ENCODE data around the gene KIF14.
A peak's percentile ranks its signal among the peaks of the same experiment; 100 is the strongest.

Gene KIF14, protein sequence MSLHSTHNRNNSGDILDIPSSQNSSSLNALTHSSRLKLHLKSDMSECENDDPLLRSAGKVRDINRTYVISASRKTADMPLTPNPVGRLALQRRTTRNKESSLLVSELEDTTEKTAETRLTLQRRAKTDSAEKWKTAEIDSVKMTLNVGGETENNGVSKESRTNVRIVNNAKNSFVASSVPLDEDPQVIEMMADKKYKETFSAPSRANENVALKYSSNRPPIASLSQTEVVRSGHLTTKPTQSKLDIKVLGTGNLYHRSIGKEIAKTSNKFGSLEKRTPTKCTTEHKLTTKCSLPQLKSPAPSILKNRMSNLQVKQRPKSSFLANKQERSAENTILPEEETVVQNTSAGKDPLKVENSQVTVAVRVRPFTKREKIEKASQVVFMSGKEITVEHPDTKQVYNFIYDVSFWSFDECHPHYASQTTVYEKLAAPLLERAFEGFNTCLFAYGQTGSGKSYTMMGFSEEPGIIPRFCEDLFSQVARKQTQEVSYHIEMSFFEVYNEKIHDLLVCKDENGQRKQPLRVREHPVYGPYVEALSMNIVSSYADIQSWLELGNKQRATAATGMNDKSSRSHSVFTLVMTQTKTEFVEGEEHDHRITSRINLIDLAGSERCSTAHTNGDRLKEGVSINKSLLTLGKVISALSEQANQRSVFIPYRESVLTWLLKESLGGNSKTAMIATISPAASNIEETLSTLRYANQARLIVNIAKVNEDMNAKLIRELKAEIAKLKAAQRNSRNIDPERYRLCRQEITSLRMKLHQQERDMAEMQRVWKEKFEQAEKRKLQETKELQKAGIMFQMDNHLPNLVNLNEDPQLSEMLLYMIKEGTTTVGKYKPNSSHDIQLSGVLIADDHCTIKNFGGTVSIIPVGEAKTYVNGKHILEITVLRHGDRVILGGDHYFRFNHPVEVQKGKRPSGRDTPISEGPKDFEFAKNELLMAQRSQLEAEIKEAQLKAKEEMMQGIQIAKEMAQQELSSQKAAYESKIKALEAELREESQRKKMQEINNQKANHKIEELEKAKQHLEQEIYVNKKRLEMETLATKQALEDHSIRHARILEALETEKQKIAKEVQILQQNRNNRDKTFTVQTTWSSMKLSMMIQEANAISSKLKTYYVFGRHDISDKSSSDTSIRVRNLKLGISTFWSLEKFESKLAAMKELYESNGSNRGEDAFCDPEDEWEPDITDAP (N-terminal part only)

DNA sequence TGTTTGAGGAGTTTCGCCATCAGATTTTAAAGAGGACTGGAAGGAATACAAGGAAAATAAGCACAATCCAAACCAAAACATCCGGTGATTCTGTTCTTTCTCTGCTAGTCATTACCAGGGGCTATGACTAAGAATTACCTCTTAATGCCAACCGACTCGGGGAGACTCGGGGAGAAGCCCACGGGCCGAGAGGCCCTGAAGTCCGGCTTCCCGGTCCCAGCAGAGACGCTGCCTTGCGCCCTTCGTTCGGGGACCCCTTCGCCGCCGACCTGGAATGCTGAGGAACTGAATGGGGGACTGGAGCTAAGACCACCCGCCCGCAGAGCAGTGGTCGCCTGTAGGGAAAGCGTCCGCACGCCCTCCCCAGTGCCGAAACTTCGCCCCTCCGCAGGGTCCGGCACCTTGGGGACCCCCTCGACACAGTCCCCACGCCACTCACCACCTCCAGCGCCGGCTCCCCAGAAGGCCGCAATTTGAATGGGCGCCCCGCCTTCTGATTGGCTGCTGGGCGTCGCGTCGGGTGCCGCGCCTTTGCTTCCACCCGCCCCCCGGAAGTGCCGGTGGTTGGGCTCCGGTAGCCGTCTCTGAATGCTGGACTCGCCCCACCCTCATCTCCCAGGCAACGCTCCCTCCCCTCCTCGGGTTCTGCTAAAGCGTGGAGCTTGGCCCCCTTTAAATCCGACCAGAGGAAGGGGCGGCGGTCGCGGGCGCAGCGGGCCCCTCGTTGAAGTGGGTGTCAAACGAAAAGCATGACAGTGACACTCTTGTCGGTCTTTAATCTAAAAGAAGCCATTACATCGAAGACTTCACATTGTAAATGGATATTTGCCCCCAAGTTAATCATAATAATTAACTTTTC, at the start of gene KIF14:
TSS of gene KIF14 (minus strand) at position 479 of the 859 bp plus-strand sequence. CDS start 2,028 bp downstream, outside the sequence.
- peak; percentile 93 for DNase-seq

DNA sequence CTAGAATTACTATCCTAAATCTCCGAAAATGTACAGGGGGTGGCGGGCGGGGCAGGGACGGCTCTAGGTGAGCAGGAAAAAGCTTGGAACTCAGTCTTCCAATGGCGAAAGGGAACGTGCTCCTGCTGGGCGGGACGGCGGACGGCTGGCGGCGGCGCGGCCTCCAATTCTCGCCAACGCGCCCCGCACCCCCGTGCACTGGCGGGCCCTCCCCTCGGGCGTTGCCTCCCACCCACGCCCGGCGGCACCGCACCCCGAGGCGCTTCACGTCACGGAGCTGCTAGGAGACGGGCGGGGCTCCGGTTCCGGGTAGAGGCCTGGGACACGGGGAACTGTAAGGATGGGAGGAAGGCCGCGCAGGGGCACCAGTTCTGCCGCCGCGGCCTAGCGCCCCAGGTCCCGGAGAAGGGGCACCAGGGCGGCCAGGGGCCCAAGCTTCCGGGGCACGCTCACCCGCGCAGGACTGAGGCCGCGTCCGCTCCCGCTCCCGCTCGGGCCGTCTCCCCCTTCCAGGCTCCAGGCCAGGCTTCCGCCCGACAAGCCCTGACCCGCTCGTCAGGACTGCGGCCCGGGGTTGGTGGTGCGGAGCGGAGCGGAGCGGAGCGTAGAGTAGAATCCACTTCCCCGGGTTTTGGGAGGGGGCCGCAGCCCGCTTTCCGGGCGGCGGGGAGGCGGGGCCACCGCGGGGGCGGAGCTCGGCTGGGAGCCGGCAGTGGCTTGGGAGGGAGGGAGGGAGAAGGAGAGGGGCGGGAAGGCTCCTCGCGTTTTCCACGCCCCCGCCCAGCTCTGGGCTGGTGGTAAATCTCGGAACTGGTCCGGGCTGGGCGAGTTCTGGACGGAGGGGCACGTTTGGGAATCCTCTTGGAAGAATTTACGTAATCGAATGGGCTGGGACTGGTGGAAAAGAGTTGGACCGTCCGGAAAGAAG, 49.0 kb upstream of the KIF14 start, which contains the start of gene DDX59:
TSS of gene DDX59 (minus strand) at position 594 of the 928 bp plus-strand sequence. CDS start 3,167 bp downstream, outside the sequence.
- peak; percentile 93 for DNase-seq

DNA sequence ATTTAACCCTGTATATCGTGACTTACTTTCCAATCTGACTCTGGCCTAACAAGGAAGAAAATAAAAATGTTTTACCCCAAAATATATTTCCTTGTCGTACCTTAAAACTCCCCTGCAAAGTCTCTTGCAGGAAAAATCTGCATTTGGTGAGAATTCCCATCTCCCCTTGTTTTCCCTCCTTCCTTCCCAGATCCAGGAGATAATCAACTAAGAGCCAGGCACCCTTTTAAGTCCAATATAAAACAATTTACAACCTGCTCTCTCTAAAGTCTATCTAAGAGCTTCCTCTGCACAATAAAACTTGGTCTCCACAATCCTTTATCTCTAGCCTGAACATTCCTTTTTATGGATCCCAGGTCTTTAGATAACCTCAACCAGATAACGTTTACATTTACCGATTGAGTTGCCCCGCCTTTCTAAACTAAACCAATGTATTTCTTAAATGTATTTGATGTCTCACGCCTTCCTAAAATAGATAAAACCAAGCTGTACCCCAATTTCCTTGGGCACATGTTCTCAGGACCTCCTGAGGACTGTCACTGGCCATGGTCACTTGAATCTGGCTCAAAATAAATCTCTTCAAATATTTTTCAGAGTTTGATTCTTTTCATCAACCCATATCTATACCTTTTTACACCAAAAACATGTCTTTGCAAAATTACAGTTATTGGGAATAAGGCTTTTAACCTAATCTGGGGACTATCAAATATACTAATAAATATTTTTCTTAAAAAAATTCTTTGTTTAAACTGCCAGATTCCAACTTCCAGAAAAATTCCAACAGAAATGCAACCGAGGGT, 48.2 kb upstream of the KIF14 start:
- DNase-seq, result no peak

DNA sequence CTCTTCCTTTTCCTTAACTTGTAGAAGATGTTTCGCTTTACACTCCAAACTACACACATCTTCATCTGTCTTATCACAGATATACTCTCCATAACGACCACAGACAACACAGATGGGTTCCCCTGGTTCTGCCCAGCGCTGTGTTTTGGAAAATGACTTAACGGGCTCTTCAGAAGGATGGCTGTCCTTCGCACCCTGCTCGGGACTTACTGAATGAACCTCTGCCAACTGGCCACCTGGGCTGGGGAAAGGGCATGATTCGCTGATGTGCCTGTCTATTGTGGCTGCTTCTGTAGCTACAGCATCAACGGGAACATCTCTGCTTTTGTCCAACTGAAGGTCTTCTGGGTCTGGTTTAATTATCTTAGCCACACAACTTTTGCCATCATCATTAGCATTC, 45.8 kb upstream of the KIF14 start:
- DNase-seq, result no peak

DNA sequence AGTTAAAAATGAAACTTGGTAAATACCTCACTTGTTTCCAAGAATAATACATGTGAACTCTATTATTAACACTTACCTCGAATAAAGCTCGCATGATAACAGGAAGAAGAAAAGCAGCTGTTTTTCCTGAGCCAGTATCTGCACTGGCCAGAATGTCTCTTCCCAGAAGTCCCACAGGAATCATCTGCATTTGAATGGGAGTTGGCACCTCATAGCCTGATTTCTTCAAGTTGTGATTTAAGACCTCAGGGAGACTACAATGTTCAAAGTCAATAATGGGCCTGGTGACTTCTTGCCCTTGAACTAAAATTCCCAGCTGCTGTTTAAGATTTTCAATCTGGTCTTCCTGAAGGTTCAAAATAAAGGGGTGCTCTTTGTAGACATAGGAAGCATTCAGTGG, 45.3 kb upstream of the KIF14 start:
- no peak for DNase-seq

DNA sequence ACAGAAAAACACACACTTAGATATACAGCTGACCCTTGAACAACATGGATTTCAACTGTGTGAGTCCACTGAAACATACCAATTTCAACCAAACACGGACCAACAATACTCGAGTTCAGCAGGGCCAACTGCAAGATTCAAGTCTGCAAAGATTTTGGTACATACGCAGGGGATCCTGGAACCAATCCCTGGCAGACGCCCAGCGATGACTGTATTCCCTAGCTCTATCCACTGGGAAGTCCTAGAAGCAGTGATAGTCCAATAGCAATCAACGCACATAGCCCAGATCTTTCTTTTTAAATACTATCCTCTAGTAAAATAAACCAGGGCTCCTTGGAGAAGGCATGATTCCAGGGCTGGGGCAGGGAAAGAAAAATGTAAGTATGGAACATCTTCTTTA, 40.2 kb upstream of the KIF14 start:
- DNase-seq, result no peak

DNA sequence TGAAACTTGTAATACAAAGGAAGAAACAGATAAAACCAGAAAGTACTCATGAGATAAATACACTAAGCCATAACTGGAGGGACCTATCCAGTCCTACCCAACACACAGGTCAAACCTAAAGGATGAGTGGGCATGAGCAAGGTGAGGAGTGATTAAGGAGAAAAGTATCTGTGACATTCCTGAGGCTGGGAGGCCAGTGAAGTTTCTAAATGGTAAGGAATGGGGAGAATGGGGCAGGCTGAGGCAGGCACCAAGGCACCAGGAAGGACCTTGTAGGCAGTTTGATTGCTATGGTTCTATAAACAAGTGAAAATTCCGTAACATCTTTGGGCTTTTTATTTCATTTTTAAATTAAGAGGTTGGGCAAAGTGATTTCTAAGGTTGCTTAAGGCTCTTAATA, 38.7 kb upstream of the KIF14 start:
- DNase-seq, result no peak

DNA sequence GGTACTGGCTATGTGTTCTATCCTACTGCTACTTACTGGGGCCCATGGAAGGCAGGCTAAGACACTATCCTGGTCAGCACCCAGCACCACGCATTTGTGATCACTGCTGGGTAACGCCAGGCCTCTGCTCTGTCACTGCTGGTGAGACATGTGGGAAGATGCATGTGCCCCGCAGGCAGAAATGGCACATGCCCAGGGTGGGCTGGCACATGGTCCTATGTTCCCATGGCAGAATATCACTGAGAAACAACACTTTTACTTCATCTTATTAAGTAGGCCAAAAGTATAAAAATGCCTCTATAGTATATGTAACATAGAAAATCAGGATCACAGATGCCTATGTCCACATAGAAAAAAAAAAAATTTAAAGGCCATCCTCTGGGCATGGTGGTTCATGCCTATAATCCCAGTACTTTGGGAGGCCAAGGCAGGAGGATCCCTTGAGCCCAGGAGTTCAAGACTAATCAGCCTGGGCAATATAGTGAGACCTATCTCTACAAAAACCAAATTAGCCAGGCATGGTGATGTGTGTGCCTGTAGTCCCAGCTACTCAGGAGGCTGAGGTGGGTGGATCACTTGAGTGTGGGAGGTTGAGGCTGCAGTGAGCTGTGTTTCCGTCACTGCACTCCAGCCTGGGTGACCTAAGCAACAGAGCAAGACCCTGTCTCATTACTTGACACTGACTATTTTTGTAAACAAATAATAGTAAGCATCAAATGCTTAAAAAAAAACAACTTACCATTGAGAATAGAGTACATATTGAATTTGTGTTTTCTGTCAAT, 37.7 kb upstream of the KIF14 start:
- no peak for DNase-seq

DNA sequence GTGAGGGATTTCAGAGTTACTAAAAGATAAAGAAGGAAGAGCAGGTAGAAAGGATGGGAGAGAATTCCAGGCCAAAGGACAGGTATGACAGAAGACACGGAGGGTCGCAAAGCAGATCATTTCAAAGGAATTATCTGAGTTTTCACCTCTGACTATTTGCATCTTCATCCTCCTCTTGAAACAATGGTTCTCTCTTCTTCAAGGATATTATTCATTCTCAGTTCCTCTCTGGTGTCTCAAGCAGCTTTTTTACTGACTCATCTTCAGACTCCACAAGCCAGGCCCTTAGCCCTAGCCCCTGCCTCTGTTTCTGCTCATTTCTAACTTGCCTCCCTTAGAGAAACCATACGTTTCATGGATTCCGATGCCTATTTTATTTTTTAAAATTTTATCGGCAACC, 34.1 kb upstream of the KIF14 start:
- no peak for DNase-seq

DNA sequence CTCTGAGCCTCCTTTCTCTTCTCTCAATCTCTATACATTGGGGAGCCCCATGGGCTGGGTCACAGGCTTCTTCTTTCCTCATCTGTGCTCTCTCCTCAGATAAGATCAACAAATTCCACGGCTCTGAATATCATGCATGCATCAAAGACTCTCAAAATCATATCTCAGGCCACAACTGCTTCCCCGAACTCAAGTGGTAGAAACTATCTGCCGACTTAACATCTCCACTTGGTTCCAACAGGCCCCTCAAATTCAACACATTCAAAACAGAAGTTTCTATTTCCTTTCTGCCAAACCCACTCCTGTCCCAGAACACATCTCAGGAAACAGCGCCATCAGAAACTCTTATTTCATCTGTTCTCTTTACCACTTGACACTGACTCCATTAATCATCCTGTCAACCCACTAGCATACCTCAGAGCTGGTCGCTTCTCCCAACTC, 32.5 kb upstream of the KIF14 start:
- no peak for DNase-seq

DNA sequence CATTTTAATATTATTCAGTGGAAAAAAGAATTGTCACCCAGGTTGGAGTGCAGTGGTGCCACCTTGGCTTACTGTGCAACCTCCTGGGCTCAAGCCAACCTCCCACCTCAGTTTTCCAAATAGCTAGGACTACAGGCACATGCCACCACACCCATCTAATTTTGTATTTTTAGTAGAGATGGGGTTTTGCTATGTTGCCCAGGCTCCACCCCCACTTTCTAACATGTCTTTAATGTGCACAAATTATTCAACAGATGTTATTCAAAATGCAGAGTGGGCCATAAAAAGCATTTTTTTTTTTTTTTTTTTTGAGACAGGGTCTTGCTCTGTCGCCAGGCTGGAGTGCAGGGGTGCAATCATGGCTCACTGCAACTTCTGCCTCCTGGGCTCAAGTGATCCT, 31.8 kb upstream of the KIF14 start:
- no peak for DNase-seq

DNA sequence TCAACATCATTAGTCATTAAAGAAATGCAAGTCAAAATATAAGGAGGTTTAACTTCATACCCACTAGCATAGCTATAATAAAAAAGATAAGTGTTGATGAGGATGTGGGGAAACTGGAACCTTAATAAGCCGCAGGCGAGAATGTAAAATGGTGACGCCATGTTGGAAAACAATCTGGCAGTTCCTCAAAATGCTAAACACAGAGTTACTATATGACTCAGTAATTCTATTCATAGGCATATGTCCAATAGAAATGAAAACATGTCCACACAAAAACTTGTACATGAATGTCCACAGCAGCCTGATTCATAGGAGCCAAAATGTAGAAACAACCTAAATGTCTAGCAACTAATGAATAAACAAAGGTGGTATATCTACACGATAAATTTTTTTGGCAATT, 26.0 kb upstream of the KIF14 start:
- DNase-seq, result no peak

DNA sequence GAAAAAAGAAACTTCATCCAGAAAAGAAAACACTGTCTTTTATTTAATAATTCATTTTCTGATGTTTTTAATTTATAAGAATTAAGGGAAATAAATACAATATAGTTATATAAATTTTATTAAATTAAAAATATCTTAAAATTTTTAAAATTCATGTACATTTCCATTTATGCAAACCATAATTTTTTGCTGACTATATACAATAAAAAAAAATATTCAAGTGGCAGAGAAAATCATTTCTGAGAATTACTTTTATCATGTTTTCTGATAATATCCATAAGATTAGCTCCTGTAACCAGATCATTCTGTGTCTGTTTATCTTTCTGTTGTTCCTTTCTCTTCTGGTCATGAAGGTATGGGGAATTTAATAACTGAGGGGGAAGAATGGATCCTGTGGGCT, 23.5 kb upstream of the KIF14 start:
- DNase-seq, result no peak

DNA sequence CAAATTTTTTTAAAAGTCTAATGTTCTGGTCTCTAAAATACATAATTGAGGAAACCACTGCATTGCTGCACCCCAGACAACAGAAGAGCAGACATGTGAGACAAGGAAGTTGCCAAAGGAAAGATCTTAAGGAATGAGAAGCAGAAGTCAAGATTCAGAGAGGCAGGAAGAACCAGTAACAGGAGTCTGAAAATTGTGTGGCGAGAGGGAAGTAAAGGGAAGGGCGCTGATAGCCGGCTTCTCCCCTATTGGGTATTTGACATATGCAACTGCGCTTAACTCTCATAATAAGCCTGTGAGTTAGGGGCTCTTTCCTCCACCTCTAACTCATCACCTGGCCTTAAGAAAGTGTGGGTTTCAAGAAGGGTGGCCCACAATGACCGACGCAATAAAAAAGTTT, 21.9 kb upstream of the KIF14 start:
- no peak for DNase-seq

DNA sequence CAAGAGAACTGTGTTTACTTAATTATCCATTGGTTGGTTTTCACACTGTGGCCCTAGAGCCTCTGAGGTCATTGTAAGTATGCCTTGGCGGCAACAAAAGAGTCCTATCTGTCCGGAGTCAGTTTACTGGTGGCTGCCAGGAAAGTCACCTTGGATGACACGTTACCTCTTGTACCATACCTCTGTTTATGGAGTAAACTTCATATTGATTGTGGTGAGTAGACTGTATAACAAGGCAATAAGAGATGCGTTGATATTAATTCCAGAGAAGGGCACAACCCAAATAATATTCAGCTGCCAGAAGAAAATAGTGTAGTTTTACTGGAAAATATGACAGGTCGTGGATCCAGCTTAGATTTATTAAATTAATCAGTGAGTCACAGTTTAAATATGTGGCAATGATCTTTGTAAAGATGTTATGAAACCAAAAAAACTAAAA, 20.4 kb upstream of the KIF14 start:
- DNase-seq, result no peak

DNA sequence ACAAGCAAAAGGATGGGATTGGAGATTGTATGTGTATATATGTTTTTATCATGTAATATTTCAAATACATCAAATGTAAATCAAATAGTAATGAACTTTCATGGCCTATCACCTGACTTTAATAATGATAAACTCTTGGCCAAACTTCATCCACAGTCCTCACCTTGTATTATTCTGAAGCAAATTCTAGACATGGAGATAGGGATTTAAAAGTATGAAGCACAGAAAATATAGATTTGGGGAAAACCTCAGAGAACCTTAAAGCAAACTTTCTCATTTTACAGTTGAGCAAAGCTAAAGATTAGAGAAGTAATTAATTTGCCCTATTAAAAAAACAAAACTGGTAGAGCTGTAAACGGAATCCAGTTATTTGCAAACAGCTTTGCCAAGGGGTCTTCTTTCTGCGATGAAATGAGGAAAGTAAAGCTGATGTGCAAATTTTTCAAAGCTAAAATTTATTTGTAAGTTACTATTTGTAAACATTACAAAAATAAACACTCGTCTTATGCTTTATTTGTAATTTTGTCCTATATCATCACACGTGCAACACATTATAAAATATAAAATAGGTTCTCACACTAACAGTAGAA, 19.9 kb upstream of the KIF14 start:
- no peak for DNase-seq

DNA sequence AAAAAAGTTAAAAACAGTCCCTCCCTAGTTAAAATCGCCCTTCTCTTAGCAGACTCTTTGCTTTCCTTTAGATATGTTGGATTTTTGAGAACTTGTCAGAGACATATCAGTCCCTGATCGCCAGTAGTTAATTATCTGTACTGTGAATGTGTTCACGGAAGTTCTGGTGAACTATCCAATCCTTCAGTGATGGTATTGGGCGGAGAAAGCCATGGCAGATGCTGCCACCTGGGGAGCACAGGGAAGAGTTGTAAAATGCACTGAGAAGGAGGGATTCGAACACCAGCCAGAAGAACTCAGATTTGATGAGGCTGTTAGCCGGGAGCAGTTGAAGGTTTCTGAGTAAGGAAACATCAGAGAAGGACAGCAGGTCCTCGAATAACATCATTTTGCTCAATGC, 17.5 kb upstream of the KIF14 start:
- DNase-seq, result no peak

DNA sequence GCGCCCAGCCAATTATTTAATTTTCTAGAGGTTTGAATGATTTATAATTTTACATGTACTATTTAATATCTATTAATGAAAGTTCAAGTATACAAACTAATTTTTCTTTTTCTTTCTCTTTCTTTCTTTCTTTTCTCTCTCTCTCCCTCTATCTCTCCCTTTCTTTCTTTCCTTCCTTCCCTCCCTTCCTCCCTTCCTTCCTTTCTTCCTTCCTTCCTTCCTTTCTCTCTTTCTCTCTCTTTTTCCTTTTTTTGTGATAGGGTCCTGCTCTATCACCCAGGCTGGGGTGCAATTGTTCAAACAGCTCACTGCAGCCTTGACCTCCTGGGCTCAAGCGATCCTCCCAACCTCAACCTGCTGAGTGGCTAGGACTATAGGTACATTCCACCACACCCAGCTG, 16.1 kb upstream of the KIF14 start:
- no peak for DNase-seq

Measured in CD4-positive, alpha-beta T cell treated with Interleukin-12 subunit alpha and Interleukin-12 subunit beta, for 1 hour (primary cell).